Caki2 (cell line): ENCODE data around the gene LLPH. TPM values are rescaled to one million over a fixed set of nuclear protein-coding genes. Genes with fewer than 3 reads are reported as not detected.

ENCODE experiments used
- DNase-seq: peaks from one replicate; pipeline ENCODE4 v3.0.0-alpha.2; 2015; ENCODE audit warnings: low read depth
- in situ Hi-C: cut with HindIII; loops from 2 replicates; pipeline ENCODE4 v1.10.0; 2016; ENCODE audit warnings: low sequenced_read_pairs, low pct_unique_long_range_greater_than_20kb, mixed read lengths
- total RNA-seq: library from RNA; depleted of rRNA; stranded (reverse); fragments of >200 nt; shearing (Covaris generic); gene quantifications from 2 replicates; pipeline ENCODE4 v1.2.3, GENCODE V29; 2014; ENCODE audit warnings: low replicate concordance

Gene LLPH
- total RNA-seq, 1 experiment from 2014 or later: 41.7 TPM

GRCh38 chr12:66149702-66150398, 19.3 kb upstream of the LLPH start:
- in situ Hi-C loops: no loop called here
- no peak for DNase-seq

GRCh38 chr12:66144791-66145754, 14.5 kb upstream of the LLPH start:
- in situ Hi-C loops: no loop called here
- DNase-seq: peak; percentile 74

- DNase-seq: no peak
- in situ Hi-C loops: no loop called here
Measured at GRCh38 chr12:66143868-66144267, 13.3 kb upstream of the LLPH start.

GRCh38 chr12:66142826-66143225, 12.3 kb upstream of the LLPH start:
- no peak for DNase-seq
- in situ Hi-C loops: no loop called here

- DNase-seq: no peak
- in situ Hi-C loops: no loop called here
Measured at GRCh38 chr12:66141299-66141698, 10.7 kb upstream of the LLPH start.

- in situ Hi-C loops: no loop called here
- DNase-seq: peak; percentile 37
Measured at GRCh38 chr12:66140731-66141130, 10.2 kb upstream of the LLPH start.

GRCh38 chr12:66139328-66139727, 8.8 kb upstream of the LLPH start:
- in situ Hi-C loops: no loop called here
- DNase-seq: no peak

GRCh38 chr12:66137937-66138336, 7.4 kb upstream of the LLPH start:
- DNase-seq: peak; percentile 71
- in situ Hi-C loops: no loop called here

- DNase-seq: peak; percentile 82
Measured at GRCh38 chr12:66132408-66132807, 1.9 kb upstream of the LLPH start.

GRCh38 chr12:66131067-66131688, 628 bp upstream of the LLPH start:
- DNase-seq: no peak
- in situ Hi-C loops: no loop called here

More at GRCh38 chr12:66132408-66132807, 1.9 kb upstream of the LLPH start:
- in situ Hi-C loops: no loop called here

- in situ Hi-C loops: no loop called here
- peak; percentile 25 for DNase-seq
Measured at GRCh38 chr12:66129934-66130266, 650 bp downstream of the LLPH start.

- in situ Hi-C loops: no loop called here
- DNase-seq: no peak
Measured at GRCh38 chr12:66127650-66128049, 2.9 kb downstream of the LLPH start.

GRCh38 chr12:66120477-66120876, 10.1 kb downstream of the LLPH start:
- in situ Hi-C loops: loop anchor here (25.0 kb wide), 1 partner anchor 808 kb away; no protein-coding TSS in a partner anchor
- DNase-seq: no peak

GRCh38 chr12:66119870-66120241, 10.7 kb downstream of the LLPH start:
- no peak for DNase-seq
- in situ Hi-C loops: loop anchor here (25.0 kb wide), 1 partner anchor 808 kb away; no protein-coding TSS in a partner anchor

- in situ Hi-C loops: loop anchor here (25.0 kb wide), 1 partner anchor 807 kb away; no protein-coding TSS in a partner anchor
- no peak for DNase-seq
Measured at GRCh38 chr12:66119229-66119869, 11.2 kb downstream of the LLPH start.

- in situ Hi-C loops: loop anchor here (25.0 kb wide), 1 partner anchor 806 kb away; no protein-coding TSS in a partner anchor
- DNase-seq: peak; percentile 32
Measured at GRCh38 chr12:66118240-66118891, 12.2 kb downstream of the LLPH start.

GRCh38 chr12:66117242-66117641, 13.3 kb downstream of the LLPH start:
- in situ Hi-C loops: loop anchor here (25.0 kb wide), 1 partner anchor 805 kb away; no protein-coding TSS in a partner anchor
- DNase-seq: no peak
